ENCODE results near the gene S1PR1.

- TF ChIP-seq CTCF (IDR thresholded peaks at IDR 0.05) (no peak), EZH2 (IDR thresholded peaks at IDR 0.05) (no peak)
Observed at GRCh38 chr1:101233495-101233894, 3.3 kb upstream of the S1PR1 start.
